ENCODE data around the gene FOXRED1.
A peak's percentile ranks its signal among the peaks of the same experiment; 100 is the strongest.
"Not testable (repeated sequence)": the region's sequence is repeated elsewhere in the genome, so short reads cannot be mapped to it uniquely, and the experiment has no call there.

FOXRED1 gene

GRCh38 chr11:126303623-126304456, 34.9 kb downstream of the FOXRED1 start, which contains the start of gene DCPS:
DCPS (plus strand) TSS chr11:126304060; CDS start chr11:126304081, 21 bp downstream.
- peak within 1 kb of the TSS; percentile 91 for H3K4me3 Mint-ChIP-seq

GRCh38 chr11:126304457-126305075, 35.6 kb downstream of the FOXRED1 start:
- H3K9me3 Mint-ChIP-seq = peaks cover 12% of the 10 kb centered on the region
- TF ChIP-seq, protein P1, sequence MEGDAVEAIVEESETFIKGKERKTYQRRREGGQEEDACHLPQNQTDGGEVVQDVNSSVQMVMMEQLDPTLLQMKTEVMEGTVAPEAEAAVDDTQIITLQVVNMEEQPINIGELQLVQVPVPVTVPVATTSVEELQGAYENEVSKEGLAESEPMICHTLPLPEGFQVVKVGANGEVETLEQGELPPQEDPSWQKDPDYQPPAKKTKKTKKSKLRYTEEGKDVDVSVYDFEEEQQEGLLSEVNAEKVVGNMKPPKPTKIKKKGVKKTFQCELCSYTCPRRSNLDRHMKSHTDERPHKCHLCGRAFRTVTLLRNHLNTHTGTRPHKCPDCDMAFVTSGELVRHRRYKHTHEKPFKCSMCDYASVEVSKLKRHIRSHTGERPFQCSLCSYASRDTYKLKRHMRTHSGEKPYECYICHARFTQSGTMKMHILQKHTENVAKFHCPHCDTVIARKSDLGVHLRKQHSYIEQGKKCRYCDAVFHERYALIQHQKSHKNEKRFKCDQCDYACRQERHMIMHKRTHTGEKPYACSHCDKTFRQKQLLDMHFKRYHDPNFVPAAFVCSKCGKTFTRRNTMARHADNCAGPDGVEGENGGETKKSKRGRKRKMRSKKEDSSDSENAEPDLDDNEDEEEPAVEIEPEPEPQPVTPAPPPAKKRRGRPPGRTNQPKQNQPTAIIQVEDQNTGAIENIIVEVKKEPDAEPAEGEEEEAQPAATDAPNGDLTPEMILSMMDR (IDR thresholded peaks at IDR 0.05) = no peak
- peak overlapping the region; percentile 89 for H3K27ac Mint-ChIP-seq
- peaks cover 54% of the 10 kb centered on the region for H3K36me3 Mint-ChIP-seq (ENCODE audit: low read depth)
- peak overlapping the region; percentile 91 for H3K4me3 Mint-ChIP-seq
- peaks cover 2% of the 10 kb centered on the region for H3K27me3 Mint-ChIP-seq (ENCODE audit: low read depth, poor library complexity)
- peaks cover 37% of the 10 kb centered on the region for H3K4me1 Mint-ChIP-seq
- no peak for DNase-seq

More at GRCh38 chr11:126303623-126304456, 34.9 kb downstream of the FOXRED1 start, which contains the start of gene DCPS:
- H3K4me1 Mint-ChIP-seq = peaks cover 37% of the 10 kb centered on the region
- H3K27me3 Mint-ChIP-seq (ENCODE audit: low read depth, poor library complexity) = peaks cover 2% of the 10 kb centered on the region
- TF ChIP-seq, protein P1 (IDR thresholded peaks at IDR 0.05) = no peak
- H3K9me3 Mint-ChIP-seq = peaks cover 12% of the 10 kb centered on the region
- H3K36me3 Mint-ChIP-seq (ENCODE audit: low read depth) = peaks cover 61% of the 10 kb centered on the region
- peak within 1 kb of the TSS; percentile 89 for H3K27ac Mint-ChIP-seq
- peak; percentile 93 for DNase-seq

DNA sequence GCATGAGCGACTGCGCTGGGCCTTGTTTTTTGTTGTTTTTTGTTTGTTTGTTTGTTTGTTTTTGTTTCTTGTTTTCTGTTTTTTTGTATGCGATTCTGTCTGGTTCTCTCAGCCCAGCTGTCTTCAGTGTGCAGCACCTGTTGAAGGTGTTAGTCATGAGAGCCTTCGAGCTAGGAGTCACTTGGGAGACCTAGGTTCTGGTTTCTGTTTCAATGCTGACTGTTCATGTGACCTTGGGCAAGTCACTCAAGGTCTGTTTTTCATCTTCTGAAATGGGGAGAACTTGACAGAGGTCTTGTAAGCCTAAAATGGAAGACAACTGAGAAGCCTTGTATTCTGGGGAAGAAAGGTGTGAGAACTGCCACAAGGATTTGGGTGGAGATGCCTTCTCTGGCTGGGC, 36.7 kb downstream of the FOXRED1 start:
- peak overlapping the region; percentile 66 for H3K4me3 Mint-ChIP-seq
- peaks cover 45% of the 10 kb centered on the region for H3K4me1 Mint-ChIP-seq
- peaks cover 12% of the 10 kb centered on the region for H3K9me3 Mint-ChIP-seq

DNA sequence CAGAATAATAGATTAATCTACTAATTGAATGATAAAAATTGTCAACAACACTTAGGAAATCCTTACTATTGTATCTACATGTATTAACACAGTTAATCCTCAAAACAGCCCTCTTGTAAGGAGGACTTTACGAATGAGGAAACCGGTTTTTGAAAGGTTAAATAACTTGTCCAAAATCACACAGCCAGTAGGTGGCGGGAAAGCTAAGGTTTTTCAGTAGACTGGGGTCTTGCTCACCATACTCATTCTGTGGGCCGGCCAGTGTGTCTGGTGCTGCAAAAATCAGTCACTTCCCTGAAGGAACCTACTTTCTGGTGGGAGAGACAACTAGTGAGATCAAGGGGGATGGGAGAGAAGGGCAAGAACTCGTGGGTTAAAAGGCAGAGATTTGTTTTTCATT, 38.8 kb downstream of the FOXRED1 start:
- Mint-ChIP-seq H3K27ac (no peak overlapping the region), H3K36me3 (ENCODE audit: low read depth) (peaks cover 41% of the 10 kb centered on the region), H3K4me1 (peaks cover 53% of the 10 kb centered on the region), H3K9me3 (peaks cover 8% of the 10 kb centered on the region), H3K27me3 (ENCODE audit: low read depth, poor library complexity) (peaks cover 2% of the 10 kb centered on the region), H3K4me3 (no peak overlapping the region)
- TF ChIP-seq, protein P1 (IDR thresholded peaks at IDR 0.05) = peak; percentile 44
- peak; percentile 50 for DNase-seq

More for the DNA sequence above, 36.7 kb downstream of the FOXRED1 start:
- H3K27ac Mint-ChIP-seq = no peak overlapping the region
- H3K36me3 Mint-ChIP-seq (ENCODE audit: low read depth) = peaks cover 51% of the 10 kb centered on the region
- no peak for DNase-seq
- TF ChIP-seq, protein P1 (IDR thresholded peaks at IDR 0.05) = no peak
- H3K27me3 Mint-ChIP-seq (ENCODE audit: low read depth, poor library complexity) = peaks cover 2% of the 10 kb centered on the region

DNA sequence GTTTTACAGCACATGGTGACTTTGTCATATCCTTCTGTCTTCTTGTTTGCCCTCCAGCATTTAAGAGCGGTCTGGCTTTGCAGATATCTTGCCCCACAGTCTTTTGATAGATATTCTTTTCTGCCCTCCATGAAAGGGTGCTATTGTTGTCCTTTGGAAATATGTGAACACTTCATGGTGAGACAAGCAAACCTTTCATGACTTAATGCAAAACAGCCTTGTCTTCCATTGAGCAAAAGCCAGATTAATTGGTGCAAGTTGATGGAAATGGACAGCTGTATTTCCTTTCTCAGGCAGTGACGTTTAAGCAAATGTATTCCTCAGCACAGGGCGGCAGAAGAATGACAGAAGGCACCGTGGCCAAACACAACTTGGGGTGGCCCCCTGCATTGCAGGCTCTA, 39.3 kb downstream of the FOXRED1 start:
- H3K4me3 Mint-ChIP-seq = no peak overlapping the region
- H3K36me3 Mint-ChIP-seq (ENCODE audit: low read depth) = peaks cover 36% of the 10 kb centered on the region
- peaks cover 3% of the 10 kb centered on the region for H3K9me3 Mint-ChIP-seq
- DNase-seq = no peak
- H3K4me1 Mint-ChIP-seq = peaks cover 53% of the 10 kb centered on the region
- TF ChIP-seq, protein P1 (IDR thresholded peaks at IDR 0.05) = no peak
- H3K27me3 Mint-ChIP-seq (ENCODE audit: low read depth, poor library complexity) = peaks cover 4% of the 10 kb centered on the region
- no peak overlapping the region for H3K27ac Mint-ChIP-seq

DNA sequence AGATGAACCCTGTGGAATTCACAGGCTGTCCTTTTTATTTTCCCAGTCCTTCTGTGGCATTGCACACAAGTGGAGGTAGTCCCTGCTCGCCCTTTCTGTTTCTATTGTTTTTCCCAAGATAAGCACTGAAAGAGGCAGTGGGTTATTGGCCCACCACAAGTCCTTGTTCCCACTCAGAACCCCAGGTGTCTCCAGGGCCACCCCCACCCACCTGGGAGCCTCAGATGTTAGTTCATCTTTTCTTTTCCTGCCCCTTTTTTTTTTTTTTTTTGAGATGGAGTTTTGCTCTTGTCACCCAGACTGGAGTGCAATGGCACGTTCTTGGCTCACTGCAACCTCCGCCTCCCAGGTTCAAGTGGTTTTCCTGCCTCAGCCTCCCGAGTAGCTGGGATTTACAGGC, 39.8 kb downstream of the FOXRED1 start:
- H3K4me3 Mint-ChIP-seq; DNase-seq; H3K27ac Mint-ChIP-seq; H3K27me3 Mint-ChIP-seq (ENCODE audit: low read depth, poor library complexity); H3K9me3 Mint-ChIP-seq: not testable (repeated sequence)
- H3K4me1 Mint-ChIP-seq = peaks cover 50% of the 10 kb centered on the region
- H3K36me3 Mint-ChIP-seq (ENCODE audit: low read depth) = peaks cover 37% of the 10 kb centered on the region

Data from nephron progenitor cell (in vitro differentiated cells).